ENCODE data around the gene GKN1. TPM values are rescaled to one million over a fixed set of nuclear protein-coding genes. Genes with fewer than 3 reads are reported as not detected.

Gene GKN1
- polyA plus RNA-seq, 4 donors: 0.12 to 1.9 TPM; not detected in 2

DNA sequence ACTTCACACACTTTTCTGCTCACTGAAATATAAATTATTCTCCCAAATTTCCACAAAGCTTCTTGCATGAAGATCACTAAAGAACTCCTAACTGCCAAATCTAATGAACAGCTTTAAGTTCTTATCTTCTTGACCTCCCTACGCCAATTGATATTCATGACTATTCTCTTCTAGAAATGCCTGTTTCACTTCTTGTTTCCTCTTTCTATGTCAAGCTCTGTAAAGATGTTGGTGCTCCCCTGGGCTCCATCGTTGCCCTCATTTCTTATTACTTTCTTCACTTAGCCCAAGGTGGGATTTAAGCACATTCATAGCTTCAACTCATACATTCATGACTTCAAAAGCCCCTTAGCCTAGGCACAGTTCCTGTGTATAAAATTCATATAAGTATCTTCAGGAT is 29.3 kb downstream of the GKN1 start:
- no peak overlapping the region for H3K4me3 ChIP-seq (ENCODE audit: low read depth in 1 of 3, low read length in 3 of 3)
- no peaks in the 10 kb centered on the region for H3K9me3 ChIP-seq (ENCODE audit: control insufficient read depth in 2 of 2, insufficient read depth in 1 of 2, low read depth in 1 of 2, low read length in 1 of 2)
- no peak overlapping the region for H3K27ac ChIP-seq (ENCODE audit: low read depth in 1 of 3, low read length in 2 of 3)
- no peaks in the 10 kb centered on the region for H3K4me1 ChIP-seq (ENCODE audit: control insufficient read depth in 3 of 3, insufficient read depth in 2 of 3, low read depth in 1 of 3, low read length in 2 of 3)
- no peaks in the 10 kb centered on the region for H3K27me3 ChIP-seq (ENCODE audit: control insufficient read depth in 3 of 3, insufficient read depth in 3 of 3, low read length in 3 of 3)
- no peak for DNase-seq
- 81 to 88% (median 81%) methylated on average over 2 of the region's 2 CpGs for WGBS, 3 donors
- FAIRE-seq: no peak
- no peaks in the 10 kb centered on the region for H3K36me3 ChIP-seq (ENCODE audit: control insufficient read depth in 3 of 3, insufficient read depth in 2 of 3, low read depth in 1 of 3, low read length in 3 of 3)

DNA sequence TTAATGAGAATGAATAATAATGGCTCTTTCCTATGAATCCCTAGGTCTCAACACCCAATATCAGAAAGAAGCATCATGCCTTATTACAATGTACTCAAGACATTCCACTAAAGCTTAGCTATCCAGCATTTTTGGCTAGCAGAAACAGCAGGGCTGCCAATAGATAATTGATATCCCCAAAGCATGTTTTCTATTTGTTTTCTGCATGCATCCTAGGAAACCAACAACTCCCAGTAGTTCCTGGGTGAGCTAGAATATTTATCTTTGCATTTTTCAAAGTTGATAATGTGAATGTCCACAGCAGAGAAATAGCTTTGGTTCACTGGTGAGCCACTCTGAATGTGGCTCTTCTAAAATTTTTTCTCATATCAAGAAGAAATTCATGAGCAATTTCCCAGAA is 32.7 kb downstream of the GKN1 start:
- Histone ChIP-seq H3K27ac (ENCODE audit: low read depth in 1 of 3, low read length in 2 of 3) (no peak overlapping the region), H3K9me3 (ENCODE audit: control insufficient read depth in 2 of 2, insufficient read depth in 1 of 2, low read depth in 1 of 2, low read length in 1 of 2) (no peaks in the 10 kb centered on the region), H3K36me3 (ENCODE audit: control insufficient read depth in 3 of 3, insufficient read depth in 2 of 3, low read depth in 1 of 3, low read length in 3 of 3) (no peaks in the 10 kb centered on the region), H3K4me1 (ENCODE audit: control insufficient read depth in 3 of 3, insufficient read depth in 2 of 3, low read depth in 1 of 3, low read length in 2 of 3) (no peaks in the 10 kb centered on the region), H3K4me3 (ENCODE audit: low read depth in 1 of 3, low read length in 3 of 3) (no peak overlapping the region), H3K27me3 (ENCODE audit: control insufficient read depth in 3 of 3, insufficient read depth in 3 of 3, low read length in 3 of 3) (peaks cover 0 to 13% (median 0%) of the 10 kb centered on the region in 3 donors)
- FAIRE-seq (no peak), DNase-seq (no peak)

DNA sequence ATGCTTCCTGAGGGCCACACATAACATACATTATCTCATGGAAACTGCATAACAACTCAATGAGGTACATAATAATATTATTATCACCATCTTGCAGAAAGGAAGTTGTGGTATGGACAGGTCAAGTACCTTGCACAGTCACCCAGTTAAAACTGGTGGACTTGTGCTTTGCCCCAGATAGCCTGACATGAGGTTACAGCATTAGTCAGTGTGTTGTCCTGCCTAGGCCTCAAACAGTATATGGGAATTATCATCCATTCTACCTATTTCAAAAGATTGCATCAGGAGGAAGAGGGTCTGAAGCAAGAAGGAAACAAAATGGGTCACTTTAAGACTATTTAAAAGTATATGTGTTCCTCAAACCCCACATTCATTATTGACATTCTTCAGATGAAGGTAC is 33.2 kb downstream of the GKN1 start:
- Histone ChIP-seq H3K4me1 (ENCODE audit: control insufficient read depth in 3 of 3, insufficient read depth in 2 of 3, low read depth in 1 of 3, low read length in 2 of 3) (no peaks in the 10 kb centered on the region), H3K27ac (ENCODE audit: low read depth in 1 of 3, low read length in 2 of 3) (no peak overlapping the region), H3K27me3 (ENCODE audit: control insufficient read depth in 3 of 3, insufficient read depth in 3 of 3, low read length in 3 of 3) (peaks cover 0 to 17% (median 0%) of the 10 kb centered on the region in 3 donors), H3K9me3 (ENCODE audit: control insufficient read depth in 2 of 2, insufficient read depth in 1 of 2, low read depth in 1 of 2, low read length in 1 of 2) (no peaks in the 10 kb centered on the region), H3K4me3 (ENCODE audit: low read depth in 1 of 3, low read length in 3 of 3) (no peak overlapping the region), H3K36me3 (ENCODE audit: control insufficient read depth in 3 of 3, insufficient read depth in 2 of 3, low read depth in 1 of 3, low read length in 3 of 3) (no peaks in the 10 kb centered on the region)
- DNase-seq (no peak), FAIRE-seq (no peak)

DNA sequence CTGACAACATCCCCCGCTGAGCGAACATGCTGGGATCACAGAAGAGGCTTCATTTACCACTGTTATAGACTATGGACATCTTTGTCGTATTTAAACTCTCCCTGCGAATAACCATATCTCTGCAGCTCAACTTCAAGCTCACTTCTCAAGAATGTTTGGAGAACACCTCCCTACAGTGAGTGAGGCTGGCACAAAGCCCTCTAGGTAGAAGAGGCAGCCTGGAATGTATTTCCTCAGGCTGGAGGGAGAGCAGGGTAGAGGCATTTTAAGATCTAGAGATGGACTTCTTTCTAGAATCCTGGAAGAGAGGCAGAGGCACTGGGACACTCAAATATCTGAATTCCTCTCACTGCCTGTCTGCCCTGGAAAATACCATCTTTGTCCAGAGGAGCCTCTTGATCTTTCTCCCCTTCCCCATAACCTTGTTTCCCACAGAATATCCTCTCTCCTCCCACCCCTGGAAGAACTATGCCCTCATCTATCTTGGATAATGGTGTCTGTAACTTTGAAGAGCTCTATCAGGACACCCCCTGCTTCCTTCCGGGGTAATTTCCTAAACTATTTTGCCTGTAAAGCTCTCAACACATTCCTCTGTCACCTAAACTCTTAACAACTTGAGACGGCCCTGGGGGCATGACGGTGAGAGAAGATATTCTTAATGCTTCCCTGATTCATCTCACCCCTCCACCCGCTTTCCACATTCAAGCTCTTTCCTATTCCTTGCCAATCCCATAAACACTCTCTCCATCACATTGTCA is 36.2 kb downstream of the GKN1 start:
- Histone ChIP-seq H3K36me3 (ENCODE audit: control insufficient read depth in 3 of 3, insufficient read depth in 2 of 3, low read depth in 1 of 3, low read length in 3 of 3) (no peaks in the 10 kb centered on the region), H3K27me3 (ENCODE audit: control insufficient read depth in 3 of 3, insufficient read depth in 3 of 3, low read length in 3 of 3) (peaks cover 0 to 39% (median 3%) of the 10 kb centered on the region in 3 donors), H3K27ac (ENCODE audit: low read depth in 1 of 3, low read length in 2 of 3) (no peak overlapping the region), H3K4me1 (ENCODE audit: control insufficient read depth in 3 of 3, insufficient read depth in 2 of 3, low read depth in 1 of 3, low read length in 2 of 3) (peaks cover 0 to 3% (median 0%) of the 10 kb centered on the region in 3 donors), H3K9me3 (ENCODE audit: control insufficient read depth in 2 of 2, insufficient read depth in 1 of 2, low read depth in 1 of 2, low read length in 1 of 2) (no peaks in the 10 kb centered on the region), H3K4me3 (ENCODE audit: low read depth in 1 of 3, low read length in 3 of 3) (no peak overlapping the region)
- 70 to 77% (median 72%) methylated on average over 8 of the region's 8 CpGs for WGBS, 3 donors
- DNase-seq: no peak
- no peak for FAIRE-seq

DNA sequence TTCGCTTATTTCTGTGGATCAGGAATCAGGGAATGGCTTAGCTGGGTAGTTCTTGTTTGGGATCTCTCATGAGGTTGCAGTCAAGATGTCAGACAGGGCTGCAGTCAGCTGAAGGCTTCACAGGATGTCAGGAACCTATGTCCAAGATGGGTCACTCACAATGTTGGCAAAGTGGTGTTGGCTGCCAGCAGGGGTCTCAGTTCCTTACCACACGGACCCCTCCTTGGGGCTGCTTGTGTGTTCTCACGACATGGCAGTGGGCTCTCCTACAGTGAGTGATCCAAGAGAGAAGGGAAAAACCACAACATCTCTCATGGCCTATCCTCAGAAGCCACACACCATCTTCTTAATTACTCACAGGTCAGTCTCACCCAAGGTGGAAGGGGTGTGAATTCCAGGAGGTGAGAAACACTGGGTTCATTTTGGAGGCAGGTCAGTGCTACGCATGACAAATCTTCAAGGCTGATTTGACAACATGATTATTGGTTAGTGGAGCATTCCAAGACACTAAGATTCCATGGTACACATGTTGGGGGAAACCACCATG is 37.2 kb downstream of the GKN1 start:
- Histone ChIP-seq H3K27me3 (ENCODE audit: control insufficient read depth in 3 of 3, insufficient read depth in 3 of 3, low read length in 3 of 3) (peaks cover 0 to 39% (median 3%) of the 10 kb centered on the region in 3 donors), H3K4me3 (ENCODE audit: low read depth in 1 of 3, low read length in 3 of 3) (no peak overlapping the region), H3K4me1 (ENCODE audit: control insufficient read depth in 3 of 3, insufficient read depth in 2 of 3, low read depth in 1 of 3, low read length in 2 of 3) (peaks cover 0 to 3% (median 0%) of the 10 kb centered on the region in 3 donors), H3K36me3 (ENCODE audit: control insufficient read depth in 3 of 3, insufficient read depth in 2 of 3, low read depth in 1 of 3, low read length in 3 of 3) (no peaks in the 10 kb centered on the region), H3K9me3 (ENCODE audit: control insufficient read depth in 2 of 2, insufficient read depth in 1 of 2, low read depth in 1 of 2, low read length in 1 of 2) (no peaks in the 10 kb centered on the region), H3K27ac (ENCODE audit: low read depth in 1 of 3, low read length in 2 of 3) (no peak overlapping the region)
- DNase-seq (no peak), FAIRE-seq (no peak)
- WGBS, 3 donors: 49 to 63% (median 49%) methylated on average over 4 of the region's 4 CpGs

DNA sequence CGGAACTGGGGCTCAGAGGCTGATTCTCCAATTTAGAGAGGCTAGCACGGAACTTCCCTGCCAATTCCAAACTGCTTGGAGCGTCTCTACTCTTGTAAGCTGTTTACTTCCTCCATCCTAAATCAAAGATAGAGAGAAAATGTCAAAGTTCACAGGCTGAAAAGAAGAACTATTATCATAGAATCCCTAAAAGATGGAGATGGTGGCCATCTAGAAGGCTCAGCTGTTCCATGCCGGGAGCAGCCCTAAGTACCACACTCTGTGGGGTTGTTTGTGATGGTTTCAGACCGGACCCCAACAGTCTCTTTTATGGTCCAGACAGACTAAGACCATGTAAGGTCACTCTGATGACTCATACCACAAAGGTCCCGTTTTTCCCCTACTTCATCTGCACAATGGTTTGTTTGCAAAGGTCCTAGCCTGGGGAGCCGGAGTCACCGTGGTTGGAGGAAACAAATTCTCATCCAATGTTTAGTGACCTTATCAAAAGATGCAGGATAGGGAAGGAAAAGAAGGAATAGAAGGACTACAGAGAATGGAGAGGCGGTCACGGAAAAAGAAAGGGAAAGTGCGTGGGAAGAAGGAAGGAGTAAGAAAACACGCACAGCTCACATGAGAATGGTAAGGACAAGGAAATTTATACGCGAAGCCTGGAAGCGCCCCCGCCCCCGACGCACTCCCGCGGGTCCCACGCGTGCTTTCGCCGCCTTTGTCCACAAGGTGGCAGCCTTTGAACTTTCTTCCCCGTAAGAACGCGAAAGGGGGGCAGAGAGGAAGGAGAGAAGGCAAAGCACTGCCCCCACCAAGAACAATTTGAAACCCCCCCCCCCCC is 38.1 kb downstream of the GKN1 start:
- Histone ChIP-seq H3K4me1 (ENCODE audit: control insufficient read depth in 3 of 3, insufficient read depth in 2 of 3, low read depth in 1 of 3, low read length in 2 of 3) (peaks cover 0 to 3% (median 0%) of the 10 kb centered on the region in 3 donors), H3K27me3 (ENCODE audit: control insufficient read depth in 3 of 3, insufficient read depth in 3 of 3, low read length in 3 of 3) (peaks cover 0 to 46% (median 3%) of the 10 kb centered on the region in 3 donors), H3K36me3 (ENCODE audit: control insufficient read depth in 3 of 3, insufficient read depth in 2 of 3, low read depth in 1 of 3, low read length in 3 of 3) (no peaks in the 10 kb centered on the region), H3K9me3 (ENCODE audit: control insufficient read depth in 2 of 2, insufficient read depth in 1 of 2, low read depth in 1 of 2, low read length in 1 of 2) (no peaks in the 10 kb centered on the region), H3K4me3 (ENCODE audit: low read depth in 1 of 3, low read length in 3 of 3) (peak overlapping the region in 2 of 3 donors; percentile 24 to 74), H3K27ac (ENCODE audit: low read depth in 1 of 3, low read length in 2 of 3) (peak overlapping the region in 2 of 3 donors; percentile 11 to 72)
- no peak for FAIRE-seq
- 9 to 20% (median 11%) methylated on average over 15 to 27 of the region's 27 CpGs for WGBS, 3 donors
- DNase-seq: peak; percentile 17 to 57

DNA sequence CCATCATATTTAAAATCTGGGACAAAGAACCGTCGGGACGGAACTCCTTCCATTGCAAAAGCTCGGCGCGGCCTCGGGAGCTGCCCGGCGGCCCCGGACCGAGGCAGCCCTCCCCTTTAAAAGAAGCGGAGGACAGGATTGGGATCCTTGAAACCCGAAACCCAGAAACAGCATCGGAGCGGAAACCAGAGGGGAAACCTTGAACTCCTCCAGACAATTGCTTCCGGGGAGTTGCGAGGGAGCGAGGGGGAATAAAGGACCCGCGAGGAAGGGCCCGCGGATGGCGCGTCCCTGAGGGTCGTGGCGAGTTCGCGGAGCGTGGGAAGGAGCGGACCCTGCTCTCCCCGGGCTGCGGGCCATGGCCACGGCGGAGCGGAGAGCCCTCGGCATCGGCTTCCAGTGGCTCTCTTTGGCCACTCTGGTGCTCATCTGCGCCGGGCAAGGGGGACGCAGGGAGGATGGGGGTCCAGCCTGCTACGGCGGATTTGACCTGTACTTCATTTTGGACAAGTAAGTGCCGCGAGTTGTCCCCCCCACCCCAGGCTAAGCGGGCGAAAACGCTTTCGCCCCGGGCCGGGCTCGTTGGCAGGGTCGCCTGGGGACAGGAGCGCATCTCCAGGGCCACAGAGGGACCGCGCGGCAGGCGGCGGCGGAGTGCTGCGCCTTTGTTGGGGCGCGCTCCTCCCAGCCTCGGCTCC is 38.9 kb downstream of the GKN1 start, which contains the start of gene ANTXR1:
Gene ANTXR1 (plus strand): TSS at position 38 of the 698 bp plus-strand sequence. CDS start 321 bp downstream, at position 359.
- H3K27me3 ChIP-seq (ENCODE audit: control insufficient read depth in 3 of 3, insufficient read depth in 3 of 3, low read length in 3 of 3): peaks cover 0 to 49% (median 3%) of the 10 kb centered on the region in 3 donors
- no peak for FAIRE-seq
- DNase-seq: peak in 1 of 2 donors; percentile 52
- H3K36me3 ChIP-seq (ENCODE audit: control insufficient read depth in 3 of 3, insufficient read depth in 2 of 3, low read depth in 1 of 3, low read length in 3 of 3): no peaks in the 10 kb centered on the region
- 1 to 6% (median 6%) methylated on average over 60 to 63 of the region's 63 CpGs for WGBS, 3 donors
- H3K4me1 ChIP-seq (ENCODE audit: control insufficient read depth in 3 of 3, insufficient read depth in 2 of 3, low read depth in 1 of 3, low read length in 2 of 3): peaks cover 0 to 3% (median 0%) of the 10 kb centered on the region in 3 donors
- peak within 1 kb of the TSS; percentile 14 to 74 (median 24) for H3K4me3 ChIP-seq (ENCODE audit: low read depth in 1 of 3, low read length in 3 of 3)
- H3K9me3 ChIP-seq (ENCODE audit: control insufficient read depth in 2 of 2, insufficient read depth in 1 of 2, low read depth in 1 of 2, low read length in 1 of 2): no peaks in the 10 kb centered on the region
- peak within 1 kb of the TSS in 2 of 3 donors; percentile 72 to 83 for H3K27ac ChIP-seq (ENCODE audit: low read depth in 1 of 3, low read length in 2 of 3)

Data from small intestine (tissue), 7 donors.